Measurements from ENCODE around the gene AP3S1.

Gene AP3S1

GRCh38 chr5:115825948-115826347, 15.8 kb upstream of the AP3S1 start:
- DNase-seq (ENCODE audit: low spot score): no peak

- DNase-seq (ENCODE audit: low spot score): no peak
These were observed 11.8 kb upstream of the AP3S1 start for GRCh38 chr5:115829913-115830312.

DNA sequence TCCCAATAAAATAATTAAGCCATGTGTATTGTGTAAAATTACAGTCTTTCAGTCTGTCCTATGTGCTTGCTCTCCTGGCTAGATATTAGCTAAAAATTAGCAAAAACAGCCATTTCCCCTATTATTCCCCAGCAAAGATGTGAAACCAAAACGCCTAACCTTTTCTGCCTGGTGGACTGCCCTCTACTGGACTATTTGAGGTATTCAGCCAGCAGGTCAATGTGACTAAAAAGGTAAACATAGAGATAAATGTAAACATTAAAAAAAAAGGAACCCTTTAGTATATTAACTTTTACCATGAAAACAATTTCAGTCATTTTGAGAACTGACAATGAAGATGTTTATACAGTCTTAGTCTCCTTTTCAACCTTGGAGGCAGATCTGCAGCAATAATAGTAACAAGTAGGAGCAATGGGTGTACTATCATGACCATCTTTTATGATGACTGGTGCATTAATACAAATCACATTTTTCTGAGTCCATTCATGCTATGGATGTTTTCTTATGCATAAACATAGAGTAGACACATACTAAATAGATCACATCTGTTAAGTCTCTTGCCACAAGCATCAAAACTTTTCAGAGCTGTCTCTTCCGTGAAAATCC, 10.5 kb upstream of the AP3S1 start:
- no peak for DNase-seq (ENCODE audit: low spot score)

DNA sequence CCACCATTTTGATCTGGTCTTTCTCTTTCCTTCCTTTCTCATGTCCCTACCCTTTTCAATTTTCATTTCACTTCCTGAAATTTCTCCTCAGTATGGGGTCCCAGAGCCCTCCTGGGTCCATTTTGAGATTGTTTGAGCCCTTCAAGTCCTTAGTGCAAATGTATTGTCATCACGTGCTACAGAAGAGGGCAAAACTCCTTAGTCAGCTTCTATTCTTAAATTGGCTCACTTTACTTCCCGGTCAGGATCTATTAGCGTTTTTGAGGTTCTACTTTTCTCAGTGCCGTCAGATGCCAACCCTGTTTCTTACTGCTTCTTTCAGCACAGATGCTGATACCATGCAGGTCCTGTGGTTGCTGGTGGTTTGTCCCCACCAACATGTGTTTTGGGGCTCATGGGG, 6.3 kb upstream of the AP3S1 start:
- no peak for DNase-seq (ENCODE audit: low spot score)

DNA sequence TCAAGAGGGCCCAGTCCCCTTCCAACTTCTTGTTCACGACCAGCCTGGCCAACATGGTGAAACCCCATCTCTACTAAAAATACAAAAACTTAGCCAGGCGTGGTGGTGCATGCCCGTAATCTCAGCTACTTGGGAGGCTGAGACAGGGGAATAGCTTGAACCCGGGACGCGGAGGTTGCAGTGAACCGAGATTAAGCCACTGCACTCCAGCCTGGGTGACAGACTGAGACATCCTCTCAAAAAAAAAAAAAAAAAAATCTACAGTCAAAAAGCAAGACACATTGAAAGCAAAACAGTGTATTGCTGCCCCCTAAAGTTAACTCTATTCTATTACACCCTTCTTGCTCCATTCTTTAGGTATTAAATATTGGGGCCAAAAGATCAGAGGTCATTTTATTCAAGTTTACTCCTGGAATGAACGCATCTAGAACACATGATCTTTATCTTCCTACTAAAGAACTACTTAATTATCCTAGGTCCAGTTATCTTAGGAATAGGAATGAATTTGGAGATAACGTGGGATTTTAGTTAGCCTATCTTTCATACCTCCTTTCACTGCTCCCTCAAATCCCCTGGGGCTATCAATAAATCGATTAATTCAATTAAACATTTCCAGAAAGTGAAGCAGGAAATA, 2.7 kb upstream of the AP3S1 start:
- no peak for DNase-seq (ENCODE audit: low spot score)

- DNase-seq (ENCODE audit: low spot score): no peak
These were observed 862 bp upstream of the AP3S1 start for GRCh38 chr5:115840873-115841272.

- DNase-seq (ENCODE audit: low spot score): peak; percentile 85
These were observed 577 bp downstream of the AP3S1 start for GRCh38 chr5:115842089-115842935.

DNA sequence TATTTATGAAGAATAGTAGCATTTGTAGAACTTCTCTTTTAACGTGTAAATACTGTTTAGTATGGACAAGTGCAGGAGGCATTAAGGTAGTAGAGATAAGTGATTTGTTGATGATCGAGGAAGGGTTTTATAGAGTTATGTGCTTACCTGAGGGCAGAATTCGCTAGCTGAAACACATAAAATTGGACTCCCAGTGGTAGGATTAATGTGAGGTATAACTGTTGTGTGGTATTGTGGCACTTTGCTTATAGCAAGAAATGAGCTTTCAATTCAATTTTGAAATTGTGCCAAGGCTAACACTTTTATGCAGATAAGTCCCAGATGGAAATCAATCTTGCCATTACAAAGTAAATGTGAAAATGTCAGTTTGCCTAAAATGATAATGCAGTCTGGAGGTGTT, 1.2 kb downstream of the AP3S1 start:
- DNase-seq (ENCODE audit: low spot score): no peak

GRCh38 chr5:115843444-115844130, 1.9 kb downstream of the AP3S1 start:
- DNase-seq (ENCODE audit: low spot score): no peak

DNA sequence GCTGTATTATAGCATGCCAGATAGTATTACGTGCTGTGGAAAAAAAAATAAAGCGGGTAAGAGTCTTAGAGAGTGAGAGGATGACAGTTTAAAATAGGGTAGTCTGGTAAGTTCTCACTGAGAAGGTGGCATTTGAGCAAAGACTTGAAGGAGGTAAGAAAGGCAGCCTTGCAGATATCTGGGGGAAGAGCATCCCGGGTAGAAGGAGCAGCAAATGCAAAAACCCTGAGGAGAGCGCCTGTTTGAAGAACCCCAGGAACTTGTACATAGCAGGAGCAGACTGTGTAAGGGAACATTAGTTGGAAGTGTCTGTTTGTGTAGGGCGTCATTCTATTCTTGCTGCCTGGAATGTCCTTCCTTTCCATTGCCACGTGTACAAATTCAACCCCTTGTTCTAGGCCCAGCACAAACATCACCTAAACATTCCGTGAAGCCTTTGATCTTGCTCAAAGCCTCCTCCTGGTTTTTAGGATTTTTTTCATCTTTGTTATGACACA, 2.6 kb downstream of the AP3S1 start:
- no peak for DNase-seq (ENCODE audit: low spot score)

- DNase-seq (ENCODE audit: low spot score): no peak
These were observed 5.6 kb downstream of the AP3S1 start for GRCh38 chr5:115847290-115847689.

DNA sequence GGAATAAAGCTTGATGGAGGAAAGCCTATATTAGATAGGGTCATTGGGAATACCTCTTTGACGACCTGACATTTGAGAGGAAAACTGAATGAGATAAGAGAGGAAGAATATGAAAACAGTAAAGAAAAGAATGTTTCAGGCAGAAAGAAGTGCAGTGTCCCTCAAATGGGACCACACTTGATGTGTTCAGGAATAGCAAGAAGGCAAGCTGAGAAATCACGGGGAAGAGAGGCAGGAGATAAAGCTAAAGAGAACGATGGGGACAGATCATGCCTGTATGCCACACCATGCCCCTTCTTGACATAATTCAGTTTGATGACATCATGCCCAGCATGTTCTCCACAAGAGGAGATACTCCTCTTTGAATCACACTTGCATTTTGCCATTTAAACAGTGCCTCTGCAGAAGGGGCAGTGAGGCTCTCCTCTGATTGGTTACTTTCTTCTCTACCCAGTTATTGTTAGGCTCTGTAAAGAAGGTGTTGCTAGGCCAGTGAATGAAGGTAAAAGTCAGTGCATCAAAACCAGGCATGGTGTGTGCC, 7.6 kb downstream of the AP3S1 start:
- no peak for DNase-seq (ENCODE audit: low spot score)

GRCh38 chr5:115850744-115851416, 9.1 kb downstream of the AP3S1 start:
- no peak for DNase-seq (ENCODE audit: low spot score)

DNA sequence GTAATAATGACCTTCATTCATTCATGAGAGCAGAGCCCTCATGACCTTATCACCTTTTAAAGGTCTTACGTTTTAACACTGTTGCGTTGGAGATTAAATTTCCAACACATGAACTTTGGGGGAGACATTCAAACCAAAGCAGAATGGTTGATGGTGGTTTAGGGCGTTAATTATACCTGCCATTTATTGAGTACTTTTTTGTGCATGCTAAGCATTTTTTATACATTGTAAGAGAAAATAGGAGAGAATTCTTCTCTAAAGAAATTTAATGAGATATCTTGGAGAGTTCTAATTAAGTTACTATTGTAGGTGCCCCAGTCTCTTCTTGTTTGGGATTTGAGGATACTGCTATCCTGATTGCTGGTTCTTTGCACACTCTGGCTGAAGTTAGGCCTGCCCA, 12.4 kb downstream of the AP3S1 start:
- no peak for DNase-seq (ENCODE audit: low spot score)

DNA sequence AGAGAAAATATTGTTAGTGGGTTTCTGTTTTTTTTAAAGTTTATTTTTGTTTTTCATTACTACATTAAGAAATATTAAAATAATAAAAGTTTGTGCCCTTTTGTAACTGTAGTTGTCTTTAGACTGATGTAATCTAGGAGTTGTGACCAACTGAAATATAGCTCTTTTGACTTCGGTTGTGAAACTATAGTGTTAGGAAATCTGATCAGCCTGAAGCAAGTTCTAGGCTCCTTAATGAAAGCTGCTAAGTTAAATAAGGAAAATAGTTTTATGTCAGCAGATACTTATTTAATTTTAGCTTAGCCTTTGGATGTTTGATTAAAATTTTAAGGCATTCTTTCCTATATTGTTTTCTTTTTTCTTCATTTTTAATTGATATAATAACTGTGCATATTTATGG, 14.2 kb downstream of the AP3S1 start:
- no peak for DNase-seq (ENCODE audit: low spot score)

- DNase-seq (ENCODE audit: low spot score): no peak
These were observed 15.3 kb downstream of the AP3S1 start for GRCh38 chr5:115857057-115857479.

DNA sequence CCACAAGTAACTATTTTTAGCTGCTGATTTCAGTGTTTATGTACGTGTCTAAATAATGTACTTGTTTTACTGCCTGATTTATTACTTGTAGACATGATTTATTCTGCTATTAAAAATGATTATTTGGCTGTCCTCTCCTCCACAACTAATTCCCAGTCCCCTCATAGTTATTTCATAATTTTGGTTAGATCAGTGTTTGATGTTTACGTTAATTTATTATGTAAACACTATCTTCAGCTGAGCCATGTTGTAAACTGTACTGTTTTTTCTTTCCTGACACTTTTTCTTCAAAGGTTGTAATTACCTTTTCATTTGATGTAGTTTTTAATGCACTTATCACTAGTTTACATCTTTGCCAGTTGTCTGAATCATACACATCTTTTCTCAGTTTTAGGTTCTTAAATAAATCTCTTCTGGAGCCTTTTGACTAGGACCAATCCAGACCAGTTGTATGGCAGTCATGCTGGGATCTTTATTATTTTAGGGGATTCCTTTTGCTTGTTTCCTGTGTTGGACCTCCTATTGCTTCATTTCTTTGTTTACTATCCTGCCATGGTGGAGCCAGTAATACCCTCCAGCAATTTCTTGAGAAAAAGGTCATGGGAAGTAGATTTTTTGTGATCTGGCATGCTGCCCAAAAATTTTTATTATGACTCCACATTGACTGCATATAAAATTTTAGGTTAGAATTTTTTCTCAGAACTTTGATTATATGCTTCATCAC, 16.1 kb downstream of the AP3S1 start:
- no peak for DNase-seq (ENCODE audit: low spot score)

GRCh38 chr5:115858396-115858795, 16.7 kb downstream of the AP3S1 start:
- no peak for DNase-seq (ENCODE audit: low spot score)

DNA sequence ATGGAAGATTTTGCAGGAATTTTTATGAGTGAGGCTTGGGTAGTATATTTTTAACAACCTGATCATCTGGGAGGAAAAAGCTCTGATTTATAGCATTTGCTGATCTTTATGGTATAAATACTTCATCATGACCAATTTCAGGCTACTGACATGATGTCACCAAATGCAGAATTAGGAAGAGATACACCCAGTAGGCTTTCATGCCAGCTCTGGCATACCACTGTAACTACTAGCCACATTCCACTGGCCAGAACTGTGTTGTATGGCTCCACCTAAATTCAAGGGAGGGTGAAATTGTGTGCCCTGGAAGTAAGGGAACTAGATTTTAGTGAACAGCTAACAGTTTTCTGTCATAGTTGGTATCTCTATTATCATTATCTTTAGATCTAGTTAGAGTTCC, 17.6 kb downstream of the AP3S1 start:
- DNase-seq (ENCODE audit: low spot score): no peak

- no peak for DNase-seq (ENCODE audit: low spot score)
These were observed 27.6 kb downstream of the AP3S1 start for GRCh38 chr5:115869256-115869795.

DNA sequence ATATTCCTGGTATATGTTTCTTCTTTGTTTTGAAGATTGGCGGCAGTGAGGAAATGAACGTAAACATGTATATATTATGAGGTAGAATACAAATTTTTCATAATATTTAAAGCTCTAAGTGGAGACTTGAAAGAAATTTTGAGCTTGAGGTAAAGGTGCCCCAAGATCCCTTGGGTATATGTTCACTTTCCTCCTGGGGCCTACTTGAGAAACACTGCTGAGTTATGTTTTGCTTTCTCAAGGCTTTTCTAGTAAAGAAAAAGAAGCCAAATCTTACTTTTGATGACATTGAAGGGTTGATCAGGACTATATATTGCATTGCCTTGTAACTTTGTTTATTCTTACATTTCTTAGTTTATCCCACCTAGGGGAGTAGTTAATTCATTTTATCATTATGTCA, 30.7 kb downstream of the AP3S1 start:
- no peak for DNase-seq (ENCODE audit: low spot score)
